Mononuclear cell (primary cell): ENCODE measurements around the gene CYTH4. TPM values are rescaled to one million over a fixed set of nuclear protein-coding genes. Genes with fewer than 3 reads are reported as not detected.

Experiments used
- H3K27me3 ChIP-seq: 2 replicates; pipeline ENCODE4 v1.6.0; 2011; ENCODE audit warnings: low read length, control low read depth; ENCODE audit not compliant: insufficient read depth
- H3K4me1 ChIP-seq: 2 replicates; pipeline ENCODE4 v1.5.1; 2011; ENCODE audit warnings: mild to moderate bottlenecking, low read length, control low read depth; ENCODE audit not compliant: insufficient read depth
- H3K4me3 ChIP-seq: 2 replicates; pipeline ENCODE4 v1.5.1; 2011; ENCODE audit warnings: mild to moderate bottlenecking, low read length, moderate library complexity
- H3K9me3 ChIP-seq: 2 replicates; pipeline ENCODE4 v1.5.1; 2011; ENCODE audit warnings: low read depth, mild to moderate bottlenecking, control low read depth, low read length
- total RNA-seq: library from RNA; depleted of rRNA; stranded (reverse); fragments of >200 nt; gene quantifications from one replicate; pipeline ENCODE4 v1.2.3, GENCODE V29; 2012

Gene CYTH4
- total RNA-seq, 1 donor = 124 TPM

- Histone ChIP-seq H3K9me3 (no peaks in the 10 kb centered on the region), H3K4me1 (peaks cover 88% of the 10 kb centered on the region), H3K27me3 (no peaks in the 10 kb centered on the region), H3K4me3 (no peak overlapping the region)
Measured at GRCh38 chr22:37274380-37274862, 7.9 kb upstream of the CYTH4 start.

- Histone ChIP-seq H3K27me3 (no peaks in the 10 kb centered on the region), H3K4me1 (peaks cover 86% of the 10 kb centered on the region), H3K9me3 (no peaks in the 10 kb centered on the region), H3K4me3 (no peak overlapping the region)
Measured at GRCh38 chr22:37275134-37275533, 7.2 kb upstream of the CYTH4 start.

- Histone ChIP-seq H3K4me3 (no peak overlapping the region), H3K4me1 (peaks cover 81% of the 10 kb centered on the region), H3K9me3 (no peaks in the 10 kb centered on the region), H3K27me3 (no peaks in the 10 kb centered on the region)
Measured at GRCh38 chr22:37275622-37276021, 6.7 kb upstream of the CYTH4 start.

- Histone ChIP-seq H3K9me3 (no peaks in the 10 kb centered on the region), H3K27me3 (no peaks in the 10 kb centered on the region), H3K4me3 (no peak overlapping the region), H3K4me1 (peaks cover 74% of the 10 kb centered on the region)
Measured at GRCh38 chr22:37276776-37277175, 5.5 kb upstream of the CYTH4 start.

GRCh38 chr22:37277384-37277783 is 4.9 kb upstream of the CYTH4 start:
- H3K4me1 ChIP-seq = peaks cover 73% of the 10 kb centered on the region
- H3K4me3 ChIP-seq = no peak overlapping the region
- no peaks in the 10 kb centered on the region for H3K27me3 ChIP-seq
- no peaks in the 10 kb centered on the region for H3K9me3 ChIP-seq

- Histone ChIP-seq H3K4me1 (peaks cover 65% of the 10 kb centered on the region), H3K9me3 (no peaks in the 10 kb centered on the region), H3K4me3 (no peak overlapping the region), H3K27me3 (no peaks in the 10 kb centered on the region)
Measured at GRCh38 chr22:37278261-37278660, 4.0 kb upstream of the CYTH4 start.

- Histone ChIP-seq H3K9me3 (no peaks in the 10 kb centered on the region), H3K27me3 (no peaks in the 10 kb centered on the region), H3K4me1 (peaks cover 62% of the 10 kb centered on the region), H3K4me3 (no peak overlapping the region)
Measured at GRCh38 chr22:37279331-37280181, 2.8 kb upstream of the CYTH4 start.

- Histone ChIP-seq H3K27me3 (no peaks in the 10 kb centered on the region), H3K4me3 (no peak overlapping the region), H3K4me1 (peaks cover 62% of the 10 kb centered on the region), H3K9me3 (no peaks in the 10 kb centered on the region)
Measured at GRCh38 chr22:37280718-37281117, 1.6 kb upstream of the CYTH4 start.

- H3K4me3 ChIP-seq = no peak overlapping the region
- peaks cover 63% of the 10 kb centered on the region for H3K4me1 ChIP-seq
Measured at GRCh38 chr22:37281195-37281594, 1.1 kb upstream of the CYTH4 start.

GRCh38 chr22:37281646-37282384 is 493 bp upstream of the CYTH4 start:
- H3K4me1 ChIP-seq = peaks cover 63% of the 10 kb centered on the region

More at GRCh38 chr22:37281195-37281594, 1.1 kb upstream of the CYTH4 start:
- Histone ChIP-seq H3K9me3 (no peaks in the 10 kb centered on the region), H3K27me3 (no peaks in the 10 kb centered on the region)

GRCh38 chr22:37283393-37283937 is 1.2 kb downstream of the CYTH4 start:
- no peaks in the 10 kb centered on the region for H3K9me3 ChIP-seq
- no peaks in the 10 kb centered on the region for H3K27me3 ChIP-seq
- H3K4me1 ChIP-seq = peaks cover 73% of the 10 kb centered on the region
- H3K4me3 ChIP-seq = peak overlapping the region; percentile 88

More at GRCh38 chr22:37281646-37282384, 493 bp upstream of the CYTH4 start:
- Histone ChIP-seq H3K27me3 (no peaks in the 10 kb centered on the region), H3K9me3 (no peaks in the 10 kb centered on the region), H3K4me3 (peak overlapping the region; percentile 88)

- Histone ChIP-seq H3K9me3 (no peaks in the 10 kb centered on the region), H3K4me3 (peak overlapping the region; percentile 88), H3K27me3 (no peaks in the 10 kb centered on the region), H3K4me1 (peaks cover 73% of the 10 kb centered on the region)
Measured at GRCh38 chr22:37284126-37284804, 2.0 kb downstream of the CYTH4 start.

- Histone ChIP-seq H3K4me1 (peaks cover 73% of the 10 kb centered on the region), H3K9me3 (no peaks in the 10 kb centered on the region), H3K4me3 (peak overlapping the region; percentile 88)
Measured at GRCh38 chr22:37284805-37285355, 2.6 kb downstream of the CYTH4 start.

GRCh38 chr22:37285937-37286336 is 3.6 kb downstream of the CYTH4 start:
- Histone ChIP-seq H3K27me3 (no peaks in the 10 kb centered on the region), H3K9me3 (no peaks in the 10 kb centered on the region), H3K4me1 (peaks cover 83% of the 10 kb centered on the region), H3K4me3 (no peak overlapping the region)

More at GRCh38 chr22:37284805-37285355, 2.6 kb downstream of the CYTH4 start:
- no peaks in the 10 kb centered on the region for H3K27me3 ChIP-seq
